22Rv1 (cell line): ENCODE results near the gene PTPN18.

Source experiments
- CTCF ChIP-seq: fragments of 450-650 bp; IDR thresholded peaks from 2 replicates; pipeline ENCODE4 v1.5.1; 2017; ENCODE audit warnings: mild to moderate bottlenecking
- ZFX ChIP-seq: fragments of 450-650 bp; IDR thresholded peaks from 2 replicates; pipeline ENCODE4 v1.6.1; 2017; ENCODE audit warnings: antibody characterized with exemption, borderline replicate concordance

GRCh38 chr2:130346741-130347066 lies 9.2 kb upstream of the PTPN18 start:
- TF ChIP-seq CTCF (no peak), ZFX (no peak)
